ENCODE data around the gene SYNJ2. TPM values are rescaled to one million over a fixed set of nuclear protein-coding genes. Genes with fewer than 3 reads are reported as not detected.

The SYNJ2 gene
- total RNA-seq, 1 experiment from 2014 or later, result 45.0 TPM

GRCh38 chr6:158020811-158021210, 39.1 kb downstream of the SYNJ2 start:
- peaks cover 1% of the 10 kb centered on the region; the same call in 1 of the 2 replicates for H3K36me3 ChIP-seq (ENCODE audit: control insufficient read depth, insufficient read depth, low read length)
- CTCF ChIA-PET, result no interaction called here
- H3K27me3 ChIP-seq (replicated peaks; ENCODE audit: control insufficient read depth, insufficient read depth, low read length), result no peaks in the 10 kb centered on the region
- H3K9me3 ChIP-seq, result no peaks in the 10 kb centered on the region
- H3K9me3 Mint-ChIP-seq (ENCODE audit: unreplicated experiment), result no peaks in the 10 kb centered on the region
- BruUV-seq (replicated peaks), result no TSS peak
- H3K4me3 Mint-ChIP-seq (ENCODE audit: unreplicated experiment), result no peak overlapping the region
- H3K4me3 ChIP-seq (ENCODE audit: low read depth, low read length), result no peak overlapping the region
- H3K4me1 Mint-ChIP-seq (ENCODE audit: low read depth, unreplicated experiment), result no peaks in the 10 kb centered on the region
- peak overlapping the region; percentile 30 for H3K27ac Mint-ChIP-seq (ENCODE audit: unreplicated experiment)
- intact Hi-C loops (cut with micrococcal nuclease; ENCODE audit: unreplicated experiment), result no loop called here
- no peaks in the 10 kb centered on the region; the same call in 1 of the 2 replicates for H3K4me1 ChIP-seq
- peaks cover 41% of the 10 kb centered on the region for H3K36me3 Mint-ChIP-seq (ENCODE audit: insufficient read depth, unreplicated experiment)
- DNase-seq, result no peak
- POLR2A ChIA-PET, result no interaction called here
- H3K27me3 Mint-ChIP-seq (ENCODE audit: insufficient read depth, unreplicated experiment), result no peaks in the 10 kb centered on the region
- TF ChIP-seq CTCF (IDR thresholded peaks at IDR 0.05; ENCODE audit: insufficient read depth in 1 of 2, low read depth in 1 of 2, low read length in 1 of 2, severe bottlenecking in 1 of 2, unreplicated experiment in 1 of 2), result no peak

GRCh38 chr6:158021376-158021775, 39.7 kb downstream of the SYNJ2 start:
- Histone ChIP-seq H3K9me3 (no peaks in the 10 kb centered on the region), H3K4me1 (peaks cover 4% of the 10 kb centered on the region), H3K27me3 (replicated peaks; ENCODE audit: control insufficient read depth, insufficient read depth, low read length) (no peaks in the 10 kb centered on the region), H3K36me3 (ENCODE audit: control insufficient read depth, insufficient read depth, low read length) (peaks cover 1% of the 10 kb centered on the region; the same call in 1 of the 2 replicates), H3K4me3 (ENCODE audit: low read depth, low read length) (no peak overlapping the region)
- Mint-ChIP-seq H3K4me1 (ENCODE audit: low read depth, unreplicated experiment) (peaks cover 2% of the 10 kb centered on the region), H3K27ac (ENCODE audit: unreplicated experiment) (no peak overlapping the region), H3K9me3 (ENCODE audit: unreplicated experiment) (no peaks in the 10 kb centered on the region), H3K27me3 (ENCODE audit: insufficient read depth, unreplicated experiment) (no peaks in the 10 kb centered on the region), H3K4me3 (ENCODE audit: unreplicated experiment) (no peak overlapping the region), H3K36me3 (ENCODE audit: insufficient read depth, unreplicated experiment) (peaks cover 43% of the 10 kb centered on the region)
- ChIA-PET POLR2A (no interaction called here), CTCF (no interaction called here)
- no peak for TF ChIP-seq CTCF (IDR thresholded peaks at IDR 0.05; ENCODE audit: insufficient read depth in 1 of 2, low read depth in 1 of 2, low read length in 1 of 2, severe bottlenecking in 1 of 2, unreplicated experiment in 1 of 2)
- no peak for DNase-seq
- intact Hi-C loops (cut with micrococcal nuclease; ENCODE audit: unreplicated experiment), result no loop called here
- no TSS peak for BruUV-seq (replicated peaks)

- H3K4me3 ChIP-seq (ENCODE audit: low read depth, low read length), result no peak overlapping the region
- H3K4me1 Mint-ChIP-seq (ENCODE audit: low read depth, unreplicated experiment), result peaks cover 9% of the 10 kb centered on the region
- CTCF ChIA-PET, result no interaction called here
These were observed 40.4 kb downstream of the SYNJ2 start for GRCh38 chr6:158021814-158022748.

More at GRCh38 chr6:158021814-158022748, 40.4 kb downstream of the SYNJ2 start:
- H3K36me3 ChIP-seq (ENCODE audit: control insufficient read depth, insufficient read depth, low read length), result peaks cover 1% of the 10 kb centered on the region; the same call in 1 of the 2 replicates
- H3K27me3 ChIP-seq (replicated peaks; ENCODE audit: control insufficient read depth, insufficient read depth, low read length), result no peaks in the 10 kb centered on the region
- no peak for TF ChIP-seq CTCF (IDR thresholded peaks at IDR 0.05; ENCODE audit: insufficient read depth in 1 of 2, low read depth in 1 of 2, low read length in 1 of 2, severe bottlenecking in 1 of 2, unreplicated experiment in 1 of 2)
- no peak overlapping the region for H3K27ac Mint-ChIP-seq (ENCODE audit: unreplicated experiment)
- peaks cover 50% of the 10 kb centered on the region for H3K36me3 Mint-ChIP-seq (ENCODE audit: insufficient read depth, unreplicated experiment)
- H3K9me3 ChIP-seq, result no peaks in the 10 kb centered on the region
- POLR2A ChIA-PET, result no interaction called here
- intact Hi-C loops (cut with micrococcal nuclease; ENCODE audit: unreplicated experiment), result no loop called here
- H3K4me3 Mint-ChIP-seq (ENCODE audit: unreplicated experiment), result no peak overlapping the region
- H3K4me1 ChIP-seq, result peaks cover 10% of the 10 kb centered on the region
- no peaks in the 10 kb centered on the region for H3K27me3 Mint-ChIP-seq (ENCODE audit: insufficient read depth, unreplicated experiment)
- no peak for DNase-seq
- H3K9me3 Mint-ChIP-seq (ENCODE audit: unreplicated experiment), result no peaks in the 10 kb centered on the region
- BruUV-seq (replicated peaks), result no TSS peak
